DMS153 treated with DMSO at 0.1 percent for 48 hours (cell line): ENCODE results near the gene NECAB2.
A peak's percentile ranks its signal among the peaks of the same experiment; 100 is the strongest.

Source experiments
- DNase-seq: peaks from one replicate; lab custom pipeline; 2025; ENCODE audit not compliant: unreplicated experiment; lab: John Stamatoyannopoulos, UW

The NECAB2 gene

GRCh38 chr16:83951544-83951943 is 16.5 kb upstream of the NECAB2 start:
- DNase-seq, result no peak

DNA sequence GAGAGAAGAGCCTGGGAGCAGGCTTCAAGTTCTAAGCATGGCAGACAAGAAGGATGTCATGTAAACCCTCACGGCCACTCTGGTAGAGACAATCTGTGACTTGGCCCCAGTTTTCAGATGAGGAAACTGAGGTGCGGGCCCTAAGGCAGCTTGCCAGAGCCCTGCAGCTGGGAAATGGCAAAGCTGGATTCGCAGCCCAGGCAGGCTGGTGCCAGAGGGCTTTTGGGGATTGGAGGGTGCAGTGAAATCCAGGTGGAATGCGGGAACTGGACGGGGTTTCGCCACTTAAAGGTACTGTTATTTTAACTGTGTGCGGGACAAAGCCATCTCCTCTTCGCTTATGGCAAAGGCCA is 15.5 kb upstream of the NECAB2 start:
- no peak for DNase-seq

DNA sequence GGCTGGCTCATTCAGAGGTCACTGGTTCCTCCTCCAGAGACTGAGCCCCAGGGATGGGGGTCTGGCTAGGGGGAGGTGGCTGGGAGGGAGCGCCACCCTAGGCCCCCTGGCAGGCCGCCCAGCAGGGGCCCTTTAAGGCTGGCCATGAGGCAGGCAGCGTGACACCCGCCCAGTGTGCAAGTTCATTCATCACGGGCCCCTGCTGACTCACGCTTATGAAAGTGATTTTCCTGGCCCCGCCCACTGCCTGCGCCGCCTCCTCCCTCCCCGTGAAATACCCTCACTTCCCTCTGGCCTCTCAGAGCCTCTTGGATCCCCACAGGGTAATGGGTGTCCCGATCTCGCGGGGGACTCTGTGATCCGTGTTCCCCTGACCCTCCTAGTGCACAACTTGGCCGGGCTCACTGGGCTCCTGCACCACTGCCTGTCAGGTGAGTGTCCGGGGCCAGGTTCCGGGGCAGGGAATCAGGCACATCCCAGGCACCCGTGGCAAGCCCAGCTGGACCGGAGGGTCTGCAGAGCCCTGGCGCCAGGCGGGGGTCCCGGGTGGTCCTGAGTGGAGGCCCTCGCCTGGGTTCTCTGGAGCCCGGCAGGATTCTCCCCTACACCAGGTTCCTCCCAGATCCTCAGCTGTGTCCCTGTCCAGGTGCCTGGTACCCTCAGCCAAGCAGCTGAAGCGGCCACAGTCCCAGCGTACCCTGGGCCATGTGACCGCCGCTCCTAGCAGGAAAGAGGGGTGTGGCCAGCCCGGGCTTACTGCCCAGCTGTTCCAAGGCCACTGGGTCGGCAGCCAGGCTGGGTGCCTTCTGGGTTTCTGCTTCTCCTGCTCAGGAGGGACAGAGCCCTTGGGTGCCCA is 14.9 kb upstream of the NECAB2 start, which contains the start of gene OSGIN1:
OSGIN1 (plus strand) TSS at position 301 of the 856 bp plus-strand sequence. CDS start 4,432 bp downstream, outside the sequence.
- peak; percentile 62 for DNase-seq

DNA sequence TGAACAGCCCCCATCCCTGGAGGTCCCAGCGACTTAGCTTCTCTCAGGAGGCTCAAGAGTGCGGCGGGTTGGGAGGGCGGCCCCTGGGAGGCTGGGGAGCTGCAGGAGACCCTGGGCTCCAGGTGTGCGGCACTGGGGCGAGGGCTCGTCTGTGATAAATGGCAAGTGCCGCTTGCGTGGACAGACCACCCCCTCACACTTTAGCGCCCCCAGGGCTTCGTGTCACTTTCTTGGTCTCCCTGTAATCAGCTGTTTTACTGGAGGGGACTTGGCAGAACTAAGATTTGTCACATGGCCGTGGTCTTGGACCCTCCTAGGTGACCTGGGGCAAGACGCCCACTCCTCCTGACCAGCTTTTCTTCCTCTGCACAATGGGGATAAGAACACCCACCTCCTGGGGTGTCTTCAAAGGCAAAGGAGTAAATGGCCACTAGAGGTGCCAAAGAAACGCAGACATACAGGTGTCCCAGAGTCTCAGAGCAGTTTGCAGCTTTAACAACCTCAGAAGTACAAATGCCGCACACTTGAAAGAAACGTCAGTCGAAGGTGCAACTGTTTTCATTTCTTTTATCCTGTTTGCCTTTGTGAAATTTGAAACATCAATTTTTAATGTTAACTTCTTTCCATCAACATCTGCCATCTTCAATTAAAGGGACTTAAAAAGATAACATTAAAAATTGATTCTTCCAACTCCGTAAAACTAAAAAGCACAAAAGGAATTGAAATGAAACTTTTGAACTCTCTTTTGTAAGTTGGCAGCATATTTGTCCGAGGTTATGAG is 14.1 kb upstream of the NECAB2 start:
- no peak for DNase-seq

DNA sequence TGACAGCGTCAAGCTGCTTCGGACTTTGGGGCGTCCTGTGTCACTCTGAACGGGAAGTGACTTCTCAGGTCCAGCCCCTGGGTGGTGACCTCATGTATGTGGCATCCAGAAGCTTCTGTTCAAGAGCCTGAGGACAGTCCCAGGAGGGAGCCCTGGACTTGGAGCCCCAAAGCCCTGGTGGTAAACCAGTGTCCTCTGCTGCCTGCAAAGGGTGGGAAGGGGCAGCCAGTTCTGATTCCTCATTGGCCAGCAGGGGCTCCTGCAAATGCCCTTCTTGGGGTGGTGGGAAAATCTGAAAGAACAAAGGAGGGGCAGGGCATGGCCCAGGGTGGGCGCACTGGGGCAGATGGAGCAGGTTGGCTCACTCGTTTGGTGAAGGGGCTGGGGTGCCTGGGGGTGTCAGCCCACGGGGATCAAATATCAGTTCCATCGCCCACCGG is 13.4 kb upstream of the NECAB2 start:
- no peak for DNase-seq

GRCh38 chr16:83955218-83956130 is 12.6 kb upstream of the NECAB2 start:
- DNase-seq, result no peak

DNA sequence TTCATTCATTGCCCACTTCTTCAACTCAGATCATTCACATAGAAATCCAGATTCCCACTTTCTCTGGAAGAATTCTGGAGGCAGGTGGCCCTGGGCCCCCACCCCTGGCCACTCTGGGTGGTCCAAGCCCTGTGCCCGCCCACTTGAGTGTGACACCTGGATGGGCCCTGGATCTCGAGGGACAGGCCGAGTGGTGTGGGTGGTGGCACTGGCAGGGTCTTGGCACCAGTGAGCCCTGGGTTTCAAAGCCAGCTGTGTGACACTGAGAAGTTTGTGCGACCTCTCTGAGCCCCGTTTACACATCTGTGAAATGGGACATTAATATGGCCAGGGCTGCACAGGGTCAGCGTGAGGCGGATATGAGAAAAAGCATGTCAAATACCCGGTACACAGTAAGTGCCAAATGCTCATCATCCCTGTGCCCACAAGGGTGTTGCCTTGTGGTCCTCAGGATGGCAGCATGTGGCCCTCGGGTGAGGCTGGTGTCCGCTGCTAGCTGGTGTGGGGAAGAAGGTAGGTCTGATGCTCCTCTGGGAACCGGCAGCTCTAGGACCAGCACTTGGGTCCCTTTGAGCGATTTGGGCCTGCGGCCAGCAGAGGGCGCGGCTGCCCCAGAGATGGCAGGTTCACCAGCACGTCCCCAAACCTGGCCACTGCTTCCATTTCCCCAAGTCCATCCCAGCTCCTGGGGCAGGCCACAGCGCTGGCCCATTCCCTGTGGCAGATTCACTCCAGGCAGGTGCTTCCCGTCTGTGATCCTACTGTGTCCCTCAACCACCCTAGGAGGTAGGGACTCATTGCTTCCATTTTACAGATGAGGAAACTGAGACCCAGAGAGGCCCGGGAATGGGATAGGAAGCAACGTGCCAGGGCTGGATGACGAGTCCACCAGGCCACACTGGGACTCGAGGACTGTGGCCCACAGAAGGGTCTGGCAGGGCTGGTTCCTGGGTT is 11.4 kb upstream of the NECAB2 start:
- DNase-seq, result peak; percentile 52

GRCh38 chr16:83957296-83957855 is 10.7 kb upstream of the NECAB2 start:
- DNase-seq, result no peak

- no peak for DNase-seq
Observed at GRCh38 chr16:83958137-83958845, 9.8 kb upstream of the NECAB2 start.

- DNase-seq, result no peak
Observed at GRCh38 chr16:83958846-83959565, 9.0 kb upstream of the NECAB2 start.

GRCh38 chr16:83959656-83960434 is 8.2 kb upstream of the NECAB2 start:
- DNase-seq, result no peak

- no peak for DNase-seq
Observed at GRCh38 chr16:83960521-83961249, 7.4 kb upstream of the NECAB2 start.

DNA sequence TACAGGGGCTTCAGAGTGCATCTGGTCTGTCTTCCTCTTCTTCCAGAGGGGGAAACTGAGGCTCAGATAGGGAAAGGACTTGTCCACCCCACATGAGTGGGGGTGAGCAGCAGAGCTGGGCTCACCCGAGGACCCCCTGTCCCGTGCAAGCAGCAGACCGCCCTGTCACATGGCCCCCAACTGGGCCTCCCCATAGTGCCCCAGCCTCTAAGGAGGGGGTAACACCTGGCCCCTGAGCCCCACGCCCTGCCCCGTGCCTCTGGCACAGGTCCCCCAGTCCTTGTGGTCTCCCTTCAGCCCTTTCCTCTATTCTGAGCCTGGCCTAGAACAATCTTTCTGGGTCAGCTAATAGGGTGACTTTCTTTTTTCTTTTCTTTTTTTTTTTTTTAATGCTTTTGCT is 6.5 kb upstream of the NECAB2 start:
- no peak for DNase-seq

DNA sequence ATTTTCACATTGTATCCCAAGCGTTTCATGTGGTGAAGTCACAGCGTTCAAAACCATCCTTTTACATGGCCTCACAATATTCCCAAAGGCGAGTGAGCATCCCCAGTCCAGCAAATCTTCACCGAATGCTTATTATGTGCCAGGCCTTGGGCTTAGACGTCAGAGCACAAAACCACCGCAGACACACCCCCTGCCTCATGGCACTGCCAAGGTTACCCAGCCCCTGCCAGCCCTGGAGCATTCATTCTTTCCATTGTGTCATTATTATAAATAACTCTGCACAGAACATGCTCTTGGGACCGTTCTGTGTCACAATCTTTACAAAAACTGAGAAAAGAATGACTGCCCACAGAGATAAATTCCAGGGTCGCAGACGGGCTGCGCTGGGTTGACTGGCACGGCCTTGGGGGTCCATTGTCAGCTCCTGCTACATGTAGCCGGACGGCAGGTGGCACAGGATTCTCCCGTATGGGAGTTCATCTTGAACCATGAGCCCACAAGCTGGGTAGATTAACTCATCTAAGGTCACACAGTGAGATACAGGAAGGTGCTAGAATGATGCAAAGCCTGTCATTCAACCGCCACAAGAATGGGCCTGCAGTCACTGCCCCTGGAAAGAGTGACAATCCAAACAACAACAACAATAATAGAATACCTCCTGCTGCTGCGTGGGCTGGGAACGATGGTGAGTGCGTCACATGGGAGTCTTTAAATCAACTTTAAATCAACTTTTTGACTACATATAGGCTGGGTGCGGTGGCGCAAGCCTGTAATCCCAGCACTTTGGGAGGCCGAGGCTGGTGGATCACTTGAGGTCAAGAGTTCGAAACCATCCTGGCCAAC is 4.5 kb upstream of the NECAB2 start:
- DNase-seq, result no peak

- no peak for DNase-seq
Observed at GRCh38 chr16:83964684-83965443, 3.2 kb upstream of the NECAB2 start.
